A549 (cell line): Measurements from ENCODE around the gene NQO2.

ENCODE experiments used
- CTCF ChIP-seq: fragments of >200 bp; sonication (Bioruptor Twin); formaldehyde crosslinking; IDR thresholded peaks from 3 replicates; pipeline ENCODE4 v1.5.1; 2016
- JUNB ChIP-seq: fragments of >200 bp; sonication (Bioruptor Twin); formaldehyde crosslinking; IDR thresholded peaks from 2 replicates; pipeline ENCODE4 v1.6.1; 2016

GRCh38 chr6:3013486-3013885 lies 13.8 kb downstream of the NQO2 start:
- TF ChIP-seq JUNB (no peak), CTCF (no peak)
